Activated naive CD8-positive, alpha-beta T cell treated with anti-CD3 and anti-CD28 coated beads, Interleukin-2, amount 50 U/mL, for 24 hours (primary cell): Measurements from ENCODE around the gene ZNF841.
A peak's percentile ranks its signal among the peaks of the same experiment; 100 is the strongest.
"Not testable (repeated sequence)": the region's sequence is repeated elsewhere in the genome, so short reads cannot be mapped to it uniquely, and the experiment has no call there.

Experiments
- ATAC-seq: fragments of 150-1000 bp; cut with Tn5 transposase; one replicate; pipeline ENCODE4 v1.10.0; 2021
- DNase-seq: peaks from one replicate; pipeline ENCODE4 v3.0.0; 2021
- H3K27ac Mint-ChIP-seq: one replicate; pipeline ENCODE4 v1.8.0; 2021; ENCODE audit warnings: mild to moderate bottlenecking, mixed read lengths
- H3K27me3 Mint-ChIP-seq: one replicate; pipeline ENCODE4 v1.8.0; 2021; ENCODE audit warnings: mixed read lengths
- H3K36me3 Mint-ChIP-seq: one replicate; pipeline ENCODE4 v1.8.0; 2021; ENCODE audit warnings: low read depth, mixed read lengths
- H3K4me1 Mint-ChIP-seq: one replicate; pipeline ENCODE4 v1.8.0; 2021; ENCODE audit warnings: mixed read lengths
- H3K4me3 Mint-ChIP-seq: one replicate; pipeline ENCODE4 v1.8.0; 2021; ENCODE audit warnings: mild to moderate bottlenecking, moderate library complexity, mixed read lengths
- H3K9me3 Mint-ChIP-seq: one replicate; pipeline ENCODE4 v1.8.0; 2021; ENCODE audit warnings: mixed read lengths

ZNF841 gene

DNA sequence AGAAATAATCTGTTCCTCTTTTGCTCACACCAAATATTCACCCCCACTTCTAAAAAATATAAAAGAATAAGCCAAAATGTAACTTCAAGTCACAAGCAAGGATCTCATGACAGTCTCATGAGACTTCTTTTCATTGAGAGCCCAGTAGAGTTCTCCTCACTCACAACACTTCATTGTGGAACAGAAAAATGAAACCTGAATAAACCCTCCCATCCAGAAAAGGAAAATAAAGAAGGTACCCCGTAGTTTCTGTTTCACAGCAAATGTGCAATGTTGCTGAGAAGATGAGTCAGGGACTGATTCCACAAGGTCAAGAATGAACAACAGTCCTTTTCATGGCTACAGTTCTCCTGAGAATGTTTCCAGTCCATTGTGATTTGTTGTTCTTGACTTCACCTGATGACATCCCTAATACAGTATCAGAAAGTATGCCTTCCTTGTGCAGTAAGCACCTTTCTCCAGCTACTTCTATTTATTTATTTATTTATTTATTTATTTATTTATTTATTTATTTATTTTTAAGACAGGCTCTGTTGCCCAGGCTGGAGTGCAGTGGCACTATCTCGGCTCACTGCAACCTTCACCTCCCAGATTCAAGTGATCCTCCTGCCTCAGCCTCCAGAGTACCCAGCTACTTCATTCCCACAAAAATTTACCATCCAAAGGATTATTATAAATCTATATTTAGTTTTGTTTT is 6.4 kb upstream of the ZNF841 start:
- H3K27me3 Mint-ChIP-seq: no peaks in the 10 kb centered on the region
- peaks cover 46% of the 10 kb centered on the region for H3K9me3 Mint-ChIP-seq
- H3K4me3 Mint-ChIP-seq: no peak overlapping the region
- DNase-seq (no peak), ATAC-seq (no peak)
- H3K4me1 Mint-ChIP-seq: no peaks in the 10 kb centered on the region
- peaks cover 26% of the 10 kb centered on the region for H3K36me3 Mint-ChIP-seq
- H3K27ac Mint-ChIP-seq: no peak overlapping the region

DNA sequence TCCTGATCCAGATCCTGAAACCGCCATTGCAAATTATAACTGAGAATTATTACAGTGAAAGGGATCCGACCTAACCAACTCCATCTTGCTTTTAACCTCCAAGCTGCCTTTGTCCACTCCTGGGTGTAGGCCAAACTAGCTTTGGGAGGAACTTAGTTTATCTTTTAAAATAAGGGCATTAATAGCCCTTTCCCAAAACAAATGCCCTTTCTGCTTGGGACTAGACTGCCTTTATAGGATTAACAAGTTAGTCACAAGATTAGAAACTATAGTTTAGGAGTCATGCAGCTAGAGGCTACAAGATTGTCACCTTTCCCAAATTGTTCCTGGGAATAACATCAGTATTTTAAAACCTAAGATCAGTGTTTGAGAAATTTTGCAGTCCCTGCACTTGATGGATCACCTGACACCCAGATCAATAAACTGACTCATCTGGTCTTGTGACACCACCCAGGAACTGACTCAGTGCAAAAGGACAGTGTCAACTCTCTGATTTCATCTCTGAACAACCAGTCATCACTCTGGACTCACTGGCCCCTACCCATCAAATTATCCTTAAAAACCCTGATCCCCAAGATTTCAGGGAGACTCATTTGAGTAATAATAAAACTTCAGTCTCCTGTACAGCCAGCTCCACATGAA is 4.1 kb upstream of the ZNF841 start:
- Mint-ChIP-seq H3K27ac (no peak overlapping the region), H3K27me3 (no peaks in the 10 kb centered on the region), H3K4me3 (no peak overlapping the region), H3K4me1 (peaks cover 14% of the 10 kb centered on the region), H3K36me3 (peaks cover 32% of the 10 kb centered on the region), H3K9me3 (peaks cover 45% of the 10 kb centered on the region)
- no peak for ATAC-seq
- DNase-seq: no peak

DNA sequence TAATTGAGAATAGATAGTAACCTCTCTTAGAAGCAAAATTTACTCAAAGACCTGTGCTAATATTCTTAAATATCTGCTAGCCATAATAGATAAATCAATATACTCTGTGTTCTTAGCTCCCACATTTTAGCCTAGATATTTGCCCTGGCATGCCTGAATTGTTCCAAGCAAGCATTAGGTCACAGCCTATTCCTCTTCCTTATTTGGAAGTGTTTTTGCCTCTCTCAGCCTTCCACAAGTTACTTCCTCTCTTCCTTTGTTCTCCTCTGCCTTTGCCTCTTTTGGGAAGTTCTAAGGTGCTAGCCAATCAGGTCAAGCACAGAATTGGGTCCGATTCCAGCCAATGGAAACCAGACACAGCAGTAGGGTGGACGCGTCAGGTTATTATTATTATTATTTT is 851 bp upstream of the ZNF841 start:
- not testable (repeated sequence) for H3K27me3 Mint-ChIP-seq, ATAC-seq, H3K27ac Mint-ChIP-seq, DNase-seq
- peaks cover 51% of the 10 kb centered on the region for H3K9me3 Mint-ChIP-seq
- peak overlapping the region; percentile 89 for H3K4me3 Mint-ChIP-seq
- peaks cover 31% of the 10 kb centered on the region for H3K4me1 Mint-ChIP-seq
- H3K36me3 Mint-ChIP-seq: peaks cover 58% of the 10 kb centered on the region

DNA sequence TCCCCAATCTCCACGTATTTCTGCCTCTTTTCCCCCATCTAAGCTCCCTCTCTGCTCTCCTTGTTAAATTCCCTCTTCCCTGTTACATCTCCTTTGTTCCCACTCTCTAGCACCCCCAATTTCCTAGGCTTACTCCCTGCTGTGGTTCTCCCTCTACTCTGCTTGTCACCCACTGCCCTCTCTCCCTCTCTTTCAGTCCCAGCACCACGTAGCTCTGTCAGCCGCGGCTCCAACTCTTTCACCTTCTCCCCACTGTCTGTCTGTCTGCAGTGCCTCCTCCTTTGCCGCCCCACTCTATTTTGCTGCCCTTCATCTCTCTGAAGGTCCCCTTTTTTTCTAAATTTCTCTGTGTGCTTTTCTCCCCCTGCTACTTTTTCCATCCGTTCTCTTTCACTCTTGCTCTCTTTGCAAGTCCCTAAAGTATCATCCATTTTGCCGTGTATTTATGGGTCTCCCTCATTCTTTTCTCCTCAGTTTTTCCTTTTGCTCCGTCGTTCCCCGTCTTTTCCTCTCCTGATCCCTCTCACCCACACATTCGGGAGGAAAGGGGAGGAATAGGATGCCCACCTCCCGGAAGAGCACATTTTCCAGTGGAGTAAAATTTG is 937 bp downstream of the ZNF841 start:
- Mint-ChIP-seq H3K4me1 (peaks cover 34% of the 10 kb centered on the region), H3K36me3 (peaks cover 73% of the 10 kb centered on the region), H3K27ac (peak overlapping the region; percentile 94), H3K27me3 (no peaks in the 10 kb centered on the region), H3K4me3 (peak overlapping the region; percentile 89), H3K9me3 (peaks cover 59% of the 10 kb centered on the region)
- ATAC-seq (no peak), DNase-seq (no peak)

DNA sequence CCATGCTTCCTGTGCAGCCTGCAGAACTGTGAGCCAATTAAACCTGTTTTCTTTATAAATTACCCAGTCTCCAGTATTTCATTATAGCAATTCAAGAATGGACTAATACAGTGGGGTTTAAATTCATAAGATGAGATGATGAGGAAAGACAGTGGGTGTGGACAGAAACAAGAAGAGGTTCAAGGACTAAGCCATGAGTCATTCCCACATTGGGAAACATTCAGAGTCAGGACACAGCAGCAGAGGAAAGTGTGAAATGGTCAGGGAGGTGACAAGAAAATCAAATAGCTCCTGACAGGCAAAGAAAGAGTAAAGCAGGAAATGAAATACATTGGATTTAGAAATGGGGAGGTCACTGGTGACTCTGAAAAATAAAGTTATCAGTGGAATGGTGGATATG is 9.1 kb downstream of the ZNF841 start:
- H3K9me3 Mint-ChIP-seq: peaks cover 76% of the 10 kb centered on the region
- no peak for DNase-seq
- H3K27me3 Mint-ChIP-seq: no peaks in the 10 kb centered on the region
- no peak for ATAC-seq
- peaks cover 3% of the 10 kb centered on the region for H3K4me1 Mint-ChIP-seq
- H3K36me3 Mint-ChIP-seq: peaks cover 98% of the 10 kb centered on the region
- H3K4me3 Mint-ChIP-seq: no peak overlapping the region
- H3K27ac Mint-ChIP-seq: no peak overlapping the region

DNA sequence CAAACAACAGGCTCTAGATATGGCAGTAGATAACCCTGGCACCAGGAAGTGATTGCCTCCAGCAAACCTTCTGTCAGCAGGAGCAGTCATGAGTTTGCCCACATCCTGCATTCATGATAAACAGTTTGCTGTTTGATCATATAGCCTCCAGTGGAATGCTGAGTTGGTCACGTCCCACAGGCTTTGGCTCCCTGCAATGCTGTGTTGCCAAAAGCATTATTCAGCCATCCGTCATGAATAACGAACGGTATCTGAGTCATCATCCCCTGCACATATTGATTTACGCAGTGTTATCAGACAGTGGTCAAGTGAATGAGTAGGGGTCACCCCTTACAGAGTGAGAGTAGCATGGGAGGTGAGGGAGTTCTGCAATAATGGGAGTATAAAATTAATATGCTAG is 25.1 kb downstream of the ZNF841 start:
- Mint-ChIP-seq H3K4me1 (no peaks in the 10 kb centered on the region), H3K9me3 (peaks cover 76% of the 10 kb centered on the region), H3K27me3 (no peaks in the 10 kb centered on the region), H3K4me3 (no peak overlapping the region), H3K27ac (no peak overlapping the region), H3K36me3 (peaks cover 99% of the 10 kb centered on the region)
- ATAC-seq (no peak), DNase-seq (no peak)

DNA sequence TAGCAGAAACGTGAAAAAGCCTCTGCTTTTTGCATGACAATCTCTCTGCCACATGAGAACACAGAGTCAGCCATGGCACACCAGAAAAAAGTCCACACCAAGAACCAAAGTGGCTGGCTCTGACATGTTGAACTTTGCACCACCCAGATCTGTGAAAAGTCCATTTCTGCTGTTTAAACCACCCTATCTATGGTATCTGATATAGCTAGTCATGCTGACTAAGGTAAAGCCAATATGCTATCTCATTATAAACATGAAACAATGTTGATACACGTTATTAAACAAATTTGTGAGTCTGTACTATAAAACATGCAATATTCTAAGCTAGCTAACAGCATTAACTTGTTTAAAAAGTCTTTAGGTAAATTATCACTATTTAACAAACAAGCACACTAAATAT is 25.9 kb downstream of the ZNF841 start:
- DNase-seq (no peak), ATAC-seq (no peak)
- no peak overlapping the region for H3K27ac Mint-ChIP-seq
- H3K9me3 Mint-ChIP-seq: peaks cover 75% of the 10 kb centered on the region
- H3K4me3 Mint-ChIP-seq: no peak overlapping the region
- H3K27me3 Mint-ChIP-seq: no peaks in the 10 kb centered on the region
- H3K4me1 Mint-ChIP-seq: no peaks in the 10 kb centered on the region
- H3K36me3 Mint-ChIP-seq: peaks cover 99% of the 10 kb centered on the region

DNA sequence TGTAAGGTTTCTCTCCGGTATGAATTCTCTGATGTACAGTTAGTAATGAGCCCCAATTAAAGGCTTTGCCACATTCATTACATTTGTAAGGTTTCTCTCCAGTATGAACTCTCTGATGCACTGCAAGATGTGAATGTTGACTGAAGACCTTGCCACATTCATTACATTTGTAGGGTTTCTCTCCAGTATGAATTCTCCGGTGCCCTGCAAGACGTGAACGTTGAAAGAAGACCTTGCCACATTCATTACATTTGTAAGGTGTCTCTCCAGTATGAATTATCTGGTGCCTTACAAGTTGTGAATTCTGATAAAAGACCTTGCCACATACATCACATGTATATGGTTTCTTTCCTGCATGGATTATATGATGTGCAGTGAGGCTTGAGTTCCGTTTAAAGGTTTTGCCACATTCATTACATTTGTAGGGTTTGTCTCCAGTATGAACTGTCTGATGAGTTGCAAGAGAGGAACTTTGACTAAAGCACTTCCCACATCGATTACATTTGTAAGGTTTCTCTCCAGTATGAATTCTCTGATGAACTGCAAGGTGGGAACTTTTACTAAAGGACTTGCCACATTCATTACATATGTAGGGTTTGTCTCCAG is 29.2 kb downstream of the ZNF841 start:
- ATAC-seq: no peak
- no peak for DNase-seq
- H3K4me3 Mint-ChIP-seq: no peak overlapping the region
- H3K9me3 Mint-ChIP-seq: peaks cover 56% of the 10 kb centered on the region
- H3K27me3 Mint-ChIP-seq: no peaks in the 10 kb centered on the region
- peaks cover 93% of the 10 kb centered on the region for H3K36me3 Mint-ChIP-seq
- H3K27ac Mint-ChIP-seq: no peak overlapping the region
- H3K4me1 Mint-ChIP-seq: no peaks in the 10 kb centered on the region

DNA sequence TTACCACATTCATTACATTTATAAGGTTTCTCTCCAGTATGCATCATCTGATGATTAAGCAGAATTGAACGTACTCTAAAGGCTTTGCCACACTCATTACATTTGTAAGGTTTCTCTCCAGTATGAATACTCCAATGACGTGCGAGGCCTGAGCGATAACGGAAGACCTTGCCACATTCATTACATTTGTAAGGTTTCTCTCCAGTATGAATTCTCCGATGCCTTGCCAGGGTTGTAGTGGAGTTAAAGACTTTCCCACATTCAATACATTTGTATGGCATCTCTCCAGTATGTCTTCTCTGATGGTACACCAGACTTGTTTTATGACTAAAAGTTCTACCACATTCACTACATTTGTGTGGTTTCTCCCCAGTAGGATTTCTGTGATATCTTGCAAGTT is 30.2 kb downstream of the ZNF841 start:
- Mint-ChIP-seq H3K27me3 (no peaks in the 10 kb centered on the region), H3K9me3 (peaks cover 56% of the 10 kb centered on the region), H3K4me1 (no peaks in the 10 kb centered on the region), H3K4me3 (no peak overlapping the region), H3K36me3 (peaks cover 91% of the 10 kb centered on the region), H3K27ac (no peak overlapping the region)
- ATAC-seq: no peak
- DNase-seq: no peak

DNA sequence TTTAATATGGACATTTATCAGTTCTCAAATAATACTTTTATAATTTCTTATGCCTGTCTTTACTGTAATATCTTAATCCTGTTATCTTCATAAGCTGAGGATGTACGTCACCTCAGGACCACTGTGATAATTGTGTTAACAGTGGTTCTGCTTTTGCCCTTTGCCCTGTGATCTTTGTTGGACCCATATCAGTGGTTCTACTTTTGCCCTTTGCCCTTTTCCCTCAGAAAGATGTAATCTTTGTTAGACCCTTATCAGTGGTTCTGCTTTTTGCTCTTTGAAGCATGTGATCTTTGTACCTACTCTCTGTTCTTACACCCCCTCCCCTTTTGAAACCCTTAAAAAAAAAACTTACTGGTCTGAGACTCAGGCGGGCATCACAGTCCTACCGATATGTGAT is 39.1 kb downstream of the ZNF841 start:
- H3K27me3 Mint-ChIP-seq, DNase-seq, H3K27ac Mint-ChIP-seq, ATAC-seq, H3K4me3 Mint-ChIP-seq, H3K4me1 Mint-ChIP-seq: not testable (repeated sequence)
- Mint-ChIP-seq H3K9me3 (peaks cover 83% of the 10 kb centered on the region), H3K36me3 (peaks cover 78% of the 10 kb centered on the region)

DNA sequence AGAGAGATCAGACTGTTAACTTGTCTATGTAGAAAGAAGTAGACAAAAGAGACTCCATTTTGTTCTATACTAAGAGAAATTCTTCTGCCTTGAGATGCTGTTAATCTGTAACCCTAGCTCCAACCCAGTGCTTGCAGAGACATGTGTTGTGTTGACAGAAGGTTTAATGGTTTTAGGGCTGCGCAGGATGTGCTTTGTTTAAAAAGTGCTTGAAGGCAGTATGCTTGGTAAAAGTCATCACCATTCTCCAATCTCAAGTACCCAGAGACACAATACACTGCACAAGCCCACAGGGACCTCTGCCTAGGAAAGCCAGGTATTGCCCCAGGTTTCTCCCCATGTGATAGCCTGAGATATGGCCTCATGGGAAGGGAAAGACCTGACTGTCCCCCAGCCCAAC is 43.8 kb downstream of the ZNF841 start:
- H3K27me3 Mint-ChIP-seq, H3K27ac Mint-ChIP-seq: not testable (repeated sequence)
- peaks cover 81% of the 10 kb centered on the region for H3K36me3 Mint-ChIP-seq

DNA sequence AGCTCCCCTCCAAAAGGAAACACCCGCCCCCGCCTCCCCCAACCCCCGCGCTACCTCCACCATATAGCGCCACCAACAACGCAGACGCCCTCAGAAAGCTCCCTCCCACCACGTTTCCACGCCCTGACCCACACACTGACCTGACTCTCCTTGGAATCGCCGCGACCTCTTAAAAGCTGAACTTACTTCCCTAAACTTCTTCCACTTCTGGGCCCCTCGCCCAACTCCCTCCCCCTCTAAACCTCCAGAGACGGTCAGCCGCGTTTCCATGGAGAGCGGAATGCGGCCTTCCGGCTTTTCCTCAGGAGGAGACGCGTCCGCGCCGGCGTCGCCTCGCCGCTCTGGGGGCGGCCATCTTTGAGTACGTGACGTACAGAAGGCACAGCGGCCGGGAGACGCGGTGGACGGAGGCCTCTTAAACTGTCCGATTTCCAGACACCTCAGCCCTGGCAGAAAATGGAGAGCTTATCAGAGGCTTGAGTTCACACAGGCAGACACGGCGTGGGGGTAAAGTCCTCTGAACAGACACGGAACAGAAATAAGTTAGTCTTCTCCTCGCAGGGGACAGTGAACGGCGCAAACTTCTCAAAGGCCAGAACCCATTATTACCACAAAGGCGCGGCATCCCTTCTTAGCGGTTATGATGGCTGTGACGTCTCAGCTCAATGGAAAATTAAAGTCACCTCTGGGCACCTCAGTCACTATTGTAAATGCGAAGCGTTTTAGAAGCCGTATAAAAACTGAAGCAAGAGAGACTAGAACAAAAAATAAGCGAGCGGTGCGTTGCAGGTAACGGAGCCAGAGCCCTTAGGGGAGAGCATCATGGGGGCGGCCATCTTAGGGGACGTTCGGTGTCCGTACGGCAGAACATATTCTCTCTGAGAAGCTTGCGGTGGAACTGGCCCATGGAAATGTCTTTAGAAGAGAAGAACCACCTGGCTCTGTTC is 46.7 kb downstream of the ZNF841 start, which contains the start of gene ZNF432:
TSS of gene ZNF432 (minus strand) at position 284 of the 947 bp plus-strand sequence. CDS start 1,970 bp downstream, outside the sequence.
- peaks cover 83% of the 10 kb centered on the region for H3K36me3 Mint-ChIP-seq
- DNase-seq (peak; percentile 81), ATAC-seq (peak; percentile 90)
- peaks cover 28% of the 10 kb centered on the region for H3K4me1 Mint-ChIP-seq
- peak within 1 kb of the TSS; percentile 97 for H3K27ac Mint-ChIP-seq
- peaks cover 56% of the 10 kb centered on the region for H3K9me3 Mint-ChIP-seq
- peak within 1 kb of the TSS; percentile 93 for H3K4me3 Mint-ChIP-seq
- H3K27me3 Mint-ChIP-seq: no peaks in the 10 kb centered on the region

More for the DNA sequence above, 43.8 kb downstream of the ZNF841 start:
- Mint-ChIP-seq H3K4me1 (peaks cover 28% of the 10 kb centered on the region), H3K9me3 (peaks cover 66% of the 10 kb centered on the region)
- H3K4me3 Mint-ChIP-seq, DNase-seq, ATAC-seq: not testable (repeated sequence)

DNA sequence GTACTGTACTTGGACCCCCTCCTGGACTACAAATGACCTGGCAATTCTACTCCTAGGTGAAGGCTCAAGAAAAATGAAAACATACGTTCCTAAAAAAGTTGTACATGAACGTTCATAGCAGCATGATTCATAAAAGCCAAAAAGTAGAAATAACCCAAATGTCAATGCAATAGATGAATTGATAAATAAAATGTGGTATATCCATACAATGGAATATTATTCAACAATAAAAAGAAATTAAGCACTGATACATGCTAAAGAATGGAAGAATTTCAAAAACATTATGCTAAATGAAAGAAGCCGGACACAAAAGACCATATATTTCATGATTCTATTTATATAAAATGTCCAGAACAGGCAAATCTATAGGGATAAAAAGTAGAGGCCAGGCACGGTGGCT is 56.4 kb downstream of the ZNF841 start:
- Mint-ChIP-seq H3K27ac (no peak overlapping the region), H3K27me3 (no peaks in the 10 kb centered on the region), H3K4me3 (no peak overlapping the region), H3K4me1 (no peaks in the 10 kb centered on the region), H3K9me3 (peaks cover 74% of the 10 kb centered on the region), H3K36me3 (peaks cover 96% of the 10 kb centered on the region)
- DNase-seq: no peak
- no peak for ATAC-seq
